GM18909 (cell line): ENCODE results near the gene ADGRD1.

Source experiments
- ATAC-seq: cut with Tn5 transposase; IDR thresholded peaks from one replicate; pipeline ENCODE4 v1.9.1; 2021; ENCODE audit warnings: mild to moderate bottlenecking; ENCODE audit not compliant: unreplicated experiment, poor library complexity

The ADGRD1 gene

DNA sequence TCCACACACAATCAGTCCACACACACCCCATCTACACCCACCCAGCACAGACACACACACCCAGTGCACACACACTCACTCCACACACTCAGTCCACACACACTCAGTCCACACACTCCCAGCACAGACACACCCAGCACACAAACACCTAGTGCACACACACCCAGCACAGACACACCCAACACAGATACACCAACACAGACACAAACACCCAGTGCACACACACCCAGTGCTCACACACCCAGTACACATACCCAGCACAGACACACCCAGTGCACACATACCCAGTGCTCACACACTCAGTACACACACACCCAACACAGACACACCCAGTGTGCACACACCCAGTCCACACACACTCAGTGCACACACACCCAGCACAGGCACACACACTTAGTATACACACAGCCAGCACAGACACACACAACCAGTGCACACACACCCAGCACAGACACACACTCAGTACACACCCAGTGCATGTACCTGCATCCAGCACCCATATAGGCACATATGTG is 63.8 kb downstream of the ADGRD1 start:
- ATAC-seq, result no peak

DNA sequence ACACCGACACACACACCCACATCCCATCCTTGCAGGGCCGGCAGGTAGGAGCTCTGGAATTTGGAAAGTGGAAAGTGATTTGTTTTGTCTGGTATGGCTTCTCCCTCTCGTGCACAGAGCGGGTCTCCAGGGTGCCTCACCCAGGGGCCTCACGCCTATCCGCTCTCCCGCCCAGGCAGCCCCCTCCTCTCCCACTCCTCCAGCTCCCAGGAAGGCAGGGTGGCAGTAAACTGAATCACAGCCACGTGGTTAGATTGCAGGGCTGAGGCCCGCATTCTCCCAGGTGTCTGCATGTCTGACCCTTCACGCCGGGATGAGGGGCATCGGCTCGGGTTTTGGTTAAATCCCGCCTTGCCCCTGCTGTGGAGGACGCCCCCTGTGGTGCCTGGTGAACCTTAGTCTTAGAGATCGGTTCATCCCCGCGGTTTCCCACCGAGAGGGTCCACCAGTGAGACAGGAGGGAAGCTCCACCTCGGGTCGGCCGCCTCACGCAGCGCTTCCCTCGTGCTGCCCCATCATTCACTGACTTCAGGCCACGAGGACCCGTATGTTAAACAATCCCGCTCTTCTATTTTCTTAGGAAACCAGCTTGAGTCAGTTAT is 64.4 kb downstream of the ADGRD1 start:
- ATAC-seq, result no peak

DNA sequence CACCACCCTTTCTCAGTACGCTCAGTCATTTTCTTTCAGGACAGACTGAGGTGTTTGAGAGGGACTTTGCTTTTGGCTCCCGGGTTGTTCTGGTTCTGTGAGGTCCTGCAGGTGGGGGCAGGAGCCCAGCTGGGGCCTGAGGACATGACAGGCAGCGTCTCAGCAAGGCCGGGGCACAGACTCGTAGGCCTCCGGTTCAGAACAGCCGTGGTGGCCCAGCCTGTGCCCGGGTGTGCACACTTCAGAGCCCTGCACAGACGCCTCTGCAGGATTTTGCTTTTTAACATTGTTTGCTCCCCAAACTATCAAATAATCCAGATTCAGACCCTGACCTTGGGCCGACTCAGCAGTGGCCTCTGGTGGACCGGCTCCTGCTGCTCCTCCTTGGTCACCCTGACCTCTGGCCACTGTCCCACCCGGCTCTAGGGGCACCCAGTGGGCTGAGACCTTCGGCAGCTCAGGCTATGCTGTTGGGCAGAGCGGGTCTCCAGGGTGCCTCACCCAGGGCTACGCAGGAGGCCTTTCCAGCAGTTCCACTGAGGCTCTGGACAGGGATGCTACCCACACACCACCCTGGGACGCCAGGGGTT is 65.2 kb downstream of the ADGRD1 start:
- no peak for ATAC-seq

DNA sequence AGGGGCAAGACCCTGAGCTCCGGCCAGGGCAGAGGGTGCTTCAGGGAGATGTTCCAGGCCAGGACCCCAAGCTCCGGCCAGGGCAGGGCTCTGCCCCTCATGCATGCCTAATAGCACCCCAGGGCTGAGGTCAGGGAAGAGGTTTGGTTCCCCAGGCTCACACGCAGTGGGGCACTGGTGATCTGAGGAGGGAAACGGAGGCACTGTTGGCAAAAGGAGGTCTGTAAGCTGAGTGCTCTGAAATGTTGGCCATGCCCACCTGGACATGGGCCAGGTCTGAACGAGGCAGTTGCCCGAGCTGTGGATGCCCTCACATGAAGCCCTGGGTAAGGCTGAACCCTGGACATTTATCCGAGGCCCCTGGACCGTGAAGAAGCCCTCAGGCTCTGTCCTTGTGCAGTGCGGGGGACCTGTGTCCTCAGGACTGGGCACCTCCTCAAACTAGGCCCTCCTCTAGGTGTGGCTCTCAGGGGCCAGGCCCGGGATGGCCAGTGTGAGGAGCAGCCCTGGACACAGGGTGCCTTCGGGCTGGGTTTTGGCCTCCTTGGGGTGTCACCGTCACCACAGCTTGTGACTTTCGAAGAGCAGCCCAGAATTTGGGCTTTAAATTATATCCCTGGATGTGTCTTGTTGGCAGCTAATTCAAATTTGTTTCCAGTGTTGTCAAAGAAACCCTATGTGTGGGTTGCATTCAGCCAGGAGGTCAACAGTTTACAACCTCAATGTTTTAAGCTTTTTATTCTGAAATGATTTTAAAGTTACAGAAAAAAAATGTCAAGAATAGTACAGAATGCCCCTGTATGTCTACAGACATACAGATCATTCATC is 66.8 kb downstream of the ADGRD1 start:
- ATAC-seq, result no peak

DNA sequence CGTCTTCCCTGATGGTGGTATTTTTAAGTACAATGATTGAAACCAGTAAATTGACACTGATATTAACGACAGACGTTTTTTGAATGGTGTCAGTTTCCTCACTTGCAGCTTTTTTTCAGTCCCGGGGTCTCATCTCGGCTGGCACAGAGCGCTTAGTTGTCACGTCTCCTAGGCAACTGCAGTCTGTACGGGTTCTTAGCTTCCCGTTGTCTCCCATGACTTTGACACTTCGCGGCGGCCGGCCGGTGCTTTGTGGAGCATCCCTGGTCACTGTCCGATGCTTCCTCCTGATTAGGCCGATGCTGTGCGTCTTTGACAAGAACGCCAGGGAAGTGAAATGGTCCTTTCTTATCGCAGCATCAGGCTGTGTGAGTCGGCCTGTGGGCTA is 67.4 kb downstream of the ADGRD1 start:
- ATAC-seq, result no peak

DNA sequence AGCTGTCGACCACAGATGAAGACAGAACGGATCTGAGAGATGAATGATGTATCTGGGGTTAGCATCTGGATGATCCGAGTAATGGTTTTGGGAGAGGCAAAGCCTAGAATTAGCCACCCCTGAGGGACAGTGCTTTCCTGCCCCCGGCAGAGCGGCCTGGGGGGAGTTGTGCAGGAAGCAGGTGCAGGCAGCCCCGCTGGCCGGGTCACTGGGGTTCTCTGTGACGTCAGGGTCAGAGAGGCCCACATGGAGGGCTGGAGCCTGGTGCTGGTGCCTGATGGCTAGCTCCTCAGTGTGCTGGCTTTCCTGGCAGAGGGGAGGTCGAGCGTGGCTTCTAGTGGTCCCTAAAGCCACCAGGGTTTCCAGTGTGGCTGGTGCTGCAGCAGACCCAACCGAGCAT is 70.3 kb downstream of the ADGRD1 start:
- no peak for ATAC-seq

DNA sequence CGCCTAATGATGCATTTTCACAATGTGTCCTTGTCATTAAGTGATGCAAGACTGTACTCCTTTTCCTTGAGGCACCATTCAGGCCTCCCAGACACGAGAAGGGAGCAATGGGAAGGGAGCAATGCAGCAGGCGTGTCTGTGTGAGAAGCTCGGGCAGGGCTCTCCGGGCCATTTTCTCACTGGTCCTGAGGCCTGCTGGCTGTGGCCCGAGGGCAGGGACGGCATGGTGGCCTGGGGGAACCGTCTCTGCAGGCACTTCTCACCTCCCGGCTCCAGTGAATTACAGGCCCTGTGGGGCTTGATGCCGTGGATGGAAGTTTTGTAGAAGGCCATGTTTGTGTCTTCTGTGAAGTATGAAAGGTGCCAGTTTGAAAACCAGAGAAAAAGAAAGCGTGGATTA is 71.0 kb downstream of the ADGRD1 start:
- ATAC-seq, result no peak

DNA sequence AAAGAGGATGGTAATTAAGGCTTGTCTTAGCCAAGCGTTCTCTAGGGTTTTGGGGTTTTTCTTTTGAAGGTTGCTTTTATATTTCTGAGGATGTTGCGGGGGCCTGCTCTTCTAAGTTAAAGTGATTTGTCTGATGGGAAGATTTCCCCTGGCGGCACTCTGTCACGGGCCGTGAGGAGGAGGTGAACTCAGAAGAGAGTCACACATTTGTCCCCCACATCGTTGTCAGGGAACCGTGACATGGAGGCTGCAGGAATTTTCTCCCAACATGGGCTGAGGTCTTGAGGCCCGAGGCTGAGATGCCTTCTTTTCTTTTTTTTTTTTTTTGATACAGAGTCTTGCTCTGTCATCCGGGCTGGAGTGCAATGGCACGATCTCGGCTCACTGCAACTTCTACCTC is 71.5 kb downstream of the ADGRD1 start:
- ATAC-seq, result no peak

DNA sequence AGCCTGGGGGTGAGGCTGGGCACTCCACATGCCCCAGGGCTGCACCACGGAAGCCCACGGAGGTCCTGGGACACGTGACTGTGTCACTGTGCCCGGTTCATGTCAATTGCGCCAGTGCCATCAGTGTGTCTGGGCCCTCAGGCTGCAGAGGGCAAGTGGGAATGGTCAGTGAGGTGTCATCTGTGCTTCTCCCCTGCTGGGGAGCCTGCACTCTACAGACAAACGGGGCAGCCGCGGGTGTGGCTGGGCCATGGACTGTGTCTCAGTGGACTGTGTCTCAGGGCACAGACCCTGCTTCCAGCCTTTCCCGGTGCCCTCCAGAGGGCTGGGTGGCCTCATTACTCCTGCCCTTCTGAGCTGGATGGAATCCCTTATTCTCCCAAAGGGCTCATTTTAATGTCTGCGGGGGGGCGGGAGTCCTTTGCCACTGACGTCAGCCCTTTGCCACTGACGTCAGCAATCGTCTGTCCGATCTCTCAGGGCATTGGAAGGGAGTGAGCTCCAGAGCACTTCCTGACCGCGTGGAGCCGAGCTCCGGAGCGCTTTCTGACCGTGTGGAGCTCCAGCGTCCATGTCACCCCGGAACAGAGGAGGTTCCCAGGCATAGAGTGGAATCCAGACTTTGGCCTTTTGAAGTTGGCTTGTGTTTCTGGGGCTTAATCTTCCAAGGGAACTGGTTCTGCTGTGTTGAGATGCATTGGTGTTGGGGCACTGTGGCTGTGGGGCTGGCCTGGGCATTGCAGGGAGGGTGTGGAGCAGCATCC is 72.4 kb downstream of the ADGRD1 start:
- no peak for ATAC-seq

DNA sequence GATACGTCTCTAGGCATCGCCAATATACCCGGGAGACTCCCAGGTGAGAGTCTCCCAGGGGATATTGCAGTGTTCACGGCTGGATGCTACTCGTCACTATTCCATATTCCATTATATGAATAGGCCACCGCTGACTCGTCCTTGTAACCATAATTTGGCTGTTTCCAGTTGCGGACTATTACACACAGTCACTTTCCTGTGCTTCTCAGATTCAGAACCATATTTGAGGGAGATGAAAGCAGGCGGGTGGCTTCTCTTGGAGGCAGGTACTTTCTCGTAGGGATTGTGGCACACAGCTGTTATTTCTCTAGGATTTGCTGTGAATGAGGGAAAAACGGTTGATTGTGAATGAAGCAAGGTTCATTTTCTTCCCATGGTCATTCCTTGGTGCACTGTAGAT is 73.0 kb downstream of the ADGRD1 start:
- no peak for ATAC-seq

DNA sequence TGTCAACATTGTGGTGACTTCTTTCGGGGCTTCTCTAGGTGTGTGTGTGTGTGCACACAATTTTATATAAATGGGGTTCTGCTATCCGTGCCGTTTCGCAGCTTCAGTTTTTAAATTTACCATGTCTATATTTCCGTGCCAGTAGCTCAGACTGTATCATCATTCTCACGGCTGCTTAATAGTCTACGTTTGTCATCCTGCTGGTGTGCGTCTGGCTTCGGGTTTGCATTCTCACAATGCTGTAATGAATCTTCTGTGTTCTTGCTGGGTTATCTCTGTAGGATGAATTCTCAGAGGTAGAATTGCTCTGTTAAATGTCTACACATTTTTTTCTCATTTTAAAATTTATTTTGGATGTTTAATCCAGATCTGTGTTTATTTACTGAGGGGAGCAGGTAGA is 73.6 kb downstream of the ADGRD1 start:
- ATAC-seq, result no peak

DNA sequence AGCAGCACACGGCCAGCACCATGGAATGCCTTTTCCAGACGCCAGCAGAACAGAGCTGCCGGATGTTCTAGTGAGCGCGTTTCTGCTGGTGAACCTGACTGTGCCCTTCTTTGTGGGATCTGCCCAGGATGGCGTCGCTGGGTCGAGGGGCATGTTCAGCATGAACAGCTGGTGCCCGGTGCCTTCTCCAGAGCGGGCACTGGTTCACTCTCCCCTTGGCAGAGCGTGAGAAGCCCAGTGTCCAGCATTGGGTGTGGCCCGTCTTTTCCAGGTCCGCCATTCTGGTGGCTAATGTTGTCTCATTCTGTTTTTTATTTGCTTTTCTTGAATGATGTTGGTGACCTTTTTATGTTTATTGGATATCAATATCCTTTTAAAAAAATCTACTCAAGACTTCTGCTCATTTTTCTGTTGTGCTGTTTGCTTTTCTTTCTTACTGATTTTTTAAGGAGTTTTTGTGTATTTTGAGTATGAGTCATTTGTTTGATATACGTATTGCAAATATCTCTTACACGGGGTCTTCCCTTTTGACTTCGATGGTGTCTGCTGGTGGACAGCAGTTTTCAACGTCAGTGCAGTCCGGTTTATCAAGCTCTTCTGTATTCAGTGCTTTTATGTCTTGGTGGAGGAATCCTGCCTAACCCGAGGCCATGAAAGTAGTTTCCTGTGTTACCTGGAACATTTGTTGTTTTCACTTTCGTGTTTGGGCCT is 74.3 kb downstream of the ADGRD1 start:
- ATAC-seq, result no peak

DNA sequence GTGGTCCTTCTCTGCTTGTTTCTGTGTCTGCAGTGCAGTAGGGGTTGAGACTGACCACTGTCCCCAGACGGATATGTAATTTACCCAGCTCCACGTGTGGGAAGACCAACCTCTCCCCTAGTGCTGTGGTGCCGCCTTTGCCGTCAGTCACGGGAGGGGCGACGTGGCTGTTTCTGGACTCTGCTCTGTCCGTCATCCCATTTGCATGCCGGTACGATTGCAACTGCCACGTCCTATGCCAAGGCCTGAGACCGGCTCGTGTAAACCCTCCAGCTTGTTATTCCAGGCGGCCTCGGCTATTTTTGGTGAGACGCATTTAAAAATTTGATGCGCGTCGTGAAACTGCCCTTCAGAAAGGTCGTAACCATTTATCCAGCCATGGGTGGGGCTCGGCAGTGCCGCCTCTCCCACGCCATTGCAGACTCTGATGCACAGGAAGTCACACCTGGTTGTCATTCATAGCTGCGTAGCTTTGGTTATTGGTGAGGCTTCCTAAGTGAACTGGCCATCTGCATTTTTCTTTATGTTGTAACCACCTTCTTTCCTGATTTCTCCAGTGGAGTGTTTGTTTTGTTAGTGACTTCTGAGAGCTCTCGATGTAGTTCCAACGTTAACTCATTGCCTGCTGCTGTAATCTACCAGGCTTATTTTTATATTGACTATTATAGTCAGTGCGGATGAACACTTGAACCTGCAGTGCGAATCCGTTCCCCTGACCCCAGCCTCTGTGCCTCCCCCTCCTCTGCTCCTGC is 75.1 kb downstream of the ADGRD1 start:
- no peak for ATAC-seq

DNA sequence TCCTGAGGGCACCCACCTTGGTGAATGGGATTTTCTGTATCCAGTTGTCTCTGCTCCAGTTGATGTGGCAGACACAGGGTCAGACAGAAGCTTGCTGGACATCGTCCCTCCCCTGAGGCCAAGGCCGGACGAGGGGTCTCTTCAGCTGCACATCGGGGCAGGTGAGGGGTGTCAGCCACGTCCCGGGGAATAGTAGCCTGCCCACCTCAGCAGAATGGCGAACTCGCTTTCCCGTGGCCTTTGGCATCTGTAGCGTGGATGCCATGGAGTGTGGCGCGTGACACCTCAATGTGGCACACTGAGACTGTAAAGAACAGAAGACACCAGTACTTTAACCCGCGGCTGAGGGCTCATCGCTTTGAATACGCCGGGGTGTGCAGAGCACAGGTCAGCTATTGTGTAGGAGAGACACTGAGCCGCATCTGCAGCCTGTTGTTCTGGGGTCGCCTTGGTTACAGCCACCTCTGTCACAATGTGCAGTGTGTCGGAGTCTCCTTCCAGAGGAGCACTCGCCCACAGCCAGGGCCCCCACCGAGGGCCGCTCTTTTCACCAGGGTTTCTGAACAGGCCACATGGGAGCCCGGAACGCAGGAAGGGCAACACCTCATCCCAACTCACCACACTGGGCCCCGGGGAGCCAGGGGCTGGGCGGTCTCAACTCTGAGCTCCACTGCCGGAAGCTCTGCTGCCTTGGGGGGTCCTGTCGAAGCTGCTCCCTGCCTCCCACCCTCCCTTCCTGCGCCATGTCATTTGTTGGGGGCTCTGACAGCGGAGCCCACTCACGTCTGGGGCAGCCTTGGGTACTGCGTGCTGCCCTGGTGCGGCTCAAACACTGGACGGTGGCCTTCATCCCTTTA is 77.0 kb downstream of the ADGRD1 start:
- ATAC-seq, result no peak

DNA sequence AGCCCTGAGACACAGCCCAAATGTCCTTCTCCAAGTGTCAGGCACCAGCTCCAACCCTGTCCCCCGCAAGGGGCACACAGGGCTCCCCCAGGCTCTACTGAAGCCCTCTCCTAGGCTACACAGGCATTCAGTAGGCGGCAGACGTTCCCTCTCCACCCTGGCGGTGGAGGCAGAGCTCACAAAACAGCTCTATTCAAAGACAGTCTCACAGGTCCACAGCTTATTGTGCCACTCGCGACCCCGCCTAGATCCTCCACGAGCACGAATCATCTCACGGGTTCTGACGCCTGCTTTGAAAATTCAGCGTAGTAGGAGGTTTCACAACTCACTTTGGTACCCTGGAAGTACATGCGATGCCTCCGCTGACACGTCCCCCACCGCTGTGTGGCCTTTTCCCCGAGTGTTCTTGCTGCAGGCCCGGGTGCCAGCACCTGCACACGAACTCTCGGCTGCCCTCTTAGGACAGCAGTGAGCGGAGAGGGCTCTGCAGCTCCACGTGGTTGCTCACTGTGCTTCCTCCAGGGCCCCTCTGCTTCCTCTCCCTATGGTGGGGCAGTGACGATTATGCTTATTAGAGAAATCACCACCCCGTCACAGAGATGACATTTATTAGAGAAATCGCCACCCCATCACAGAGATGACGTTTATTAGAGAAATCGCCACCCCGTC is 78.5 kb downstream of the ADGRD1 start:
- ATAC-seq, result no peak

DNA sequence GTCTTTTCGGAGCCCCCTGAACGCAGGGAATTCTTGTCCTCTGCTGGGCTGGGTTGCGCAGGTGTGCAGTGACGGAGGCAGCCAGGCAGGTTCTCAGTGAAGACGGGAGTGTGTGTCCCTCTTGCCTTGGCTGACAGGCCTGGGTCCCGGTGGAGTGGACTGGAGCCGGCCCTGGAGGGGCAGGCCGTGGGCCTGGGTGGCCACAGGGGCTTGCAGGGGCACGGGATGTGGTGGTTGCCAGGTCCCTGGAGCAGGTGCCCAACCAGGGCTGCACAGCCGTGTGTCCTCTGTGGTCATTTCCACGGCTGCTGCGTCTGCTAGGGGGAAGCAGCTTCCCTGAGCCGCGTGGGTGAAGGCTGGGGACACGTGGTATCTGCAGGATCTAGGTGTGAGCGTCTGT is 79.8 kb downstream of the ADGRD1 start:
- no peak for ATAC-seq

DNA sequence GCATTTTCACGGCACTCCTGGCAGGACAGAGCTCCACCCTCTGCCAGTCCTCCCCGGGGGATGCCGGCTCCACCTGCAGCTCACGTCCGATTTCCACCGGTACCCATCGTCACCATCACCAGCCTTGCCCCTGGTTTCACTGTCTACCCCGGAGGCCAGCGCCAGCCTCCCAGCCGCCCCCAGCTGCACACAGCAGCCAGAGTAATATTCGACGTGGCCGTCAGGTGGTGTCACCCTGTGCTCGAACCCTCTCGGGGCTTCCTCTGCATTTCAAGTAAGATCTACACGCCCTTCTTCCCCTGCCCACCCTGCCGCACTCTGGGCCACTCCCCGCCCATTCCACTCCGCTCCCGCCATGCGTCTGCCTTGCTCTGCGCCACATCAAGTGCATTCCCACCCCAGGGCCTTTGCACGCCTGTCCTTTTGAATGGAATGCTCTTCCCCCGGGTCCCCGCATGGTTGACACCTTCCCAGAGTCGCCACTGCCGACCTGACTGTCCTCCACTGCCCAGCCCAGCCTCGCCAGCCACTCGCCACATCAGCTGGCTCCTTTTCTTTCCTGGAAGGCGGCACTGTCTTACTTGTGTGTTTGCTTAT is 80.3 kb downstream of the ADGRD1 start:
- no peak for ATAC-seq
